IPS-20b (cell line): ENCODE measurements around the gene PWP1.
"Not testable (repeated sequence)": the region's sequence is repeated elsewhere in the genome, so short reads cannot be mapped to it uniquely, and the experiment has no call there.

Experiments used
- H3K27ac ChIP-seq: one replicate; pipeline ENCODE4 v1.5.1; 2013; ENCODE audit warnings: low read length
- H3K27me3 ChIP-seq: 2 replicates; pipeline ENCODE4 v1.6.1; 2013; ENCODE audit warnings: mild to moderate bottlenecking, low read length, inconsistent platforms; ENCODE audit not compliant: insufficient read depth
- H3K36me3 ChIP-seq: 2 replicates; pipeline ENCODE4 v1.6.1; 2013; ENCODE audit warnings: low read depth, mild to moderate bottlenecking, inconsistent platforms, low read length, moderate library complexity; ENCODE audit not compliant: insufficient read depth
- H3K4me1 ChIP-seq: 2 replicates; pipeline ENCODE4 v1.6.1; 2013; ENCODE audit warnings: mild to moderate bottlenecking, control low read depth, inconsistent platforms, low read length, moderate library complexity; ENCODE audit not compliant: insufficient read depth
- H3K4me3 ChIP-seq: 2 replicates; pipeline ENCODE4 v1.5.1; 2013; ENCODE audit warnings: mild to moderate bottlenecking, low read length, inconsistent platforms
- H3K9ac ChIP-seq: 2 replicates; pipeline ENCODE4 v1.6.1; 2013; ENCODE audit warnings: low read depth, mild to moderate bottlenecking, inconsistent platforms, low read length, moderate library complexity
- H3K9me3 ChIP-seq: 2 replicates; pipeline ENCODE4 v1.6.1; 2013; ENCODE audit warnings: mild to moderate bottlenecking, low read depth, low read length, inconsistent platforms; ENCODE audit not compliant: insufficient read depth

PWP1 gene

DNA sequence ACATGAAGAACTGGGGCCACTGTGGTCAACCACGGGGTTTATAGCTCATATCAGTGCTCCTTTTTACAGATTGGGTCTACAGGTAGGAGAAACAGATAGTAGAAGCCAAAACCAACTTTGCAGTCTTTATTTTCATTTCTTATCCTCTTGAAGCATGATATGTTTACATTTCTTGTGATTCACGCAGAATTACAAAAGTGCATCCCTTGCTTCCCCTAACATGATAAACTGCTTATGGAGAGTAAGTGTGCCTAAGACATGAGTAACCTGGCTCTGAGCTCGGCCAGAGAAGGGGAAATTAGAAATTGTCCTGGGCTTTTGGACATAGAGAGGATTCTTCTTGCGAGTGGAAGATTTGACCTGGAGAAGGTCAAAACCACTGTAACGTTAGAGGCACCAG, 18.4 kb downstream of the PWP1 start:
- Histone ChIP-seq H3K36me3 (peaks cover 78% of the 10 kb centered on the region), H3K27ac (no peak overlapping the region), H3K27me3 (no peaks in the 10 kb centered on the region), H3K9me3 (0 out of 2 replicates have a peak, but pooled peaks cover 9% of the 10 kb centered on the region), H3K4me1 (no peaks in the 10 kb centered on the region), H3K9ac (no peak overlapping the region), H3K4me3 (no peak overlapping the region)

DNA sequence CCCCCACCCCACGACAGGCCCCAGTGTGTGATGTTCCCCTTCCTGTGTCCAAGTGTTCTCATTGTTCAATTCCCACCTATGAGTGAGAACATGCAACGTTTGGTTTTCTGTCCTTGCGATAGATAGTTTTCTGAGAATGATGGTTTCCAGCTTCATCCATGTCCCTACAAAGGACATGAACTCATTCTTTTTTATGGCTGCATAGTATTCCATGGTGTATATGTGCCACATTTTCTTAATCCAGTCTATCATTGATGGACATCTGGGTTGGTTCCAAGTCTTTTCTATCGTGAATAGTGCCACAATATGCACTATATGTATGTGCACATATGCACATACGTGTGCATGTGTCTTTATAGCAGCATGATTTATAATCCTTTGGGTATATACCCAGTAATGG, 19.9 kb downstream of the PWP1 start:
- not testable (repeated sequence) for H3K4me3 ChIP-seq, H3K9me3 ChIP-seq, H3K9ac ChIP-seq, H3K27ac ChIP-seq, H3K4me1 ChIP-seq, H3K27me3 ChIP-seq
- H3K36me3 ChIP-seq: peaks cover 78% of the 10 kb centered on the region

DNA sequence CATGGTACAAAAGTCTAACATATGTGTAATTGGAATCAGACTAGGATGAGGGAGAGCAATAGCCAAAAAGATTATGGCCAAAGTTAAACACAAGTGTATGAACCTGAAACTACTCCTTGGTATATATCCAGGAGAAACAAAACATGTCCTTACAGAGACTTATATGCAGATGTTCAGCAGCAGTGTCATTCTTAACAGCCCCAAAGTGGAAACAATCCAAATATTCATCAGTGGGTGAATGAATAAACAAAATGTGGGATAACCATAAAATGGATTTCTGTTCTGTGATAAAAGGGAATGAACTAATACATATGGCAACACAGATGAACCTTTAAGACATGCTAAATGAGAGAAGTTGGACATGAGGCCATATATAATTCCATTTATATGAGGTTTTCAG, 30.2 kb downstream of the PWP1 start:
- Histone ChIP-seq H3K9ac (no peak overlapping the region), H3K9me3 (no peaks in the 10 kb centered on the region), H3K27ac (no peak overlapping the region), H3K27me3 (no peaks in the 10 kb centered on the region), H3K36me3 (peaks cover 47% of the 10 kb centered on the region), H3K4me1 (no peaks in the 10 kb centered on the region), H3K4me3 (no peak overlapping the region)

DNA sequence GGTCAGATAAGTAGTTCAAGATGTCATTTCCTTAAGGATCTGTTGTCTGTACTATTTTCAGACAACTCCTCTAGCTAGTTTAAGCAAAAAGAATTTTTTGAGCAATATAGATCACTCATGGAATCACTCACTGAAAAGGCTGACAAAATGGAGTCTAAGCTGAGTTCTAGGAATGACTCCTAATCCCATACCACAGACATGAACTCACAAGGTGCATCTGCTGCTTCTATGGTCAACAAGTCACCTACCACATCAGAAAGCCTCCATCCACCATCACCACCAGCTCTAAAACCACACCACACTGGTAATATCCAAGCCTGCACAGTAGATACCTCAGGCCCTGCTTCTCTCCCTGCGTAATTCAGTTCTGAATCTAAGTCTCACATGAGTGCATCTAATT, 33.0 kb downstream of the PWP1 start:
- no peaks in the 10 kb centered on the region for H3K9me3 ChIP-seq
- H3K36me3 ChIP-seq: peaks cover 18% of the 10 kb centered on the region
- H3K9ac ChIP-seq: no peak overlapping the region
- H3K4me3 ChIP-seq: no peak overlapping the region
- no peaks in the 10 kb centered on the region for H3K4me1 ChIP-seq
- no peaks in the 10 kb centered on the region for H3K27me3 ChIP-seq
- no peak overlapping the region for H3K27ac ChIP-seq

DNA sequence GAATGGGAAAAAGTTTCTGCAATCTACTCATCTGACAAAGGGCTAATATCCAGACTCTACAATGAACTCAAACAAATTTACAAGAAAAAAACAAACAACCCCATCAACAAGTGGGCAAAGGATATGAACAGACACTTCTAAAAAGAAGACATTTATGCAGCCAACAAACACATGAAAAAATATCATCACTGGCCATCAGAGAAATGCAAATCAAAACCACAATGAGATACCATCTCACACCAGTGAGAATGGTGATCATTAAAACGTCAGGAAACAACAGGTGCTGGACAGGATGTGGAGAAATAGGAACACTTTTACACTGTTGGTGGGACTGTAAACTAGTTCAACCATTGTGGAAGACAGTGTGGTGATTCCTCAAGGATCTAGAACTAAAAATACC, 41.7 kb downstream of the PWP1 start:
- not testable (repeated sequence) for H3K4me1 ChIP-seq, H3K27me3 ChIP-seq

DNA sequence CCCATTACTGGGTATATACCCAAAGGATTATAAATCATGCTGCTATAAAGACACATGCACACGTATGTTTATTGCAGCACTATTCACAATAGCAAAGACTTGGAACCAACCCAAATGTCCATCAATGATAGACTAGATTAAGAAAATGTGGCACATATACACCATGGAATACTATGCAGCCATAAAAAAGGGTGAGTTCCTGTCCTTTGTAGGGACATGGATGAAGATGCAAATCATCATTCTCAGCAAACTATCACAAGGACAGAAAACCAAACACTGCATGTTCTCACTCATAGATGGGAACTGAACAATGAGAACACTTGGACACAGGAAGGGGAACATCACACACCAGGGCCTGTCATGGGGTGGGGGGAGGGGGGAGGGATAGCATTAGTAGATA, 42.1 kb downstream of the PWP1 start:
- H3K9ac ChIP-seq, H3K9me3 ChIP-seq, H3K27me3 ChIP-seq, H3K36me3 ChIP-seq, H3K4me3 ChIP-seq, H3K27ac ChIP-seq, H3K4me1 ChIP-seq: not testable (repeated sequence)

More for the DNA sequence above, 41.7 kb downstream of the PWP1 start:
- H3K27ac ChIP-seq, H3K36me3 ChIP-seq, H3K9me3 ChIP-seq, H3K9ac ChIP-seq, H3K4me3 ChIP-seq: not testable (repeated sequence)

DNA sequence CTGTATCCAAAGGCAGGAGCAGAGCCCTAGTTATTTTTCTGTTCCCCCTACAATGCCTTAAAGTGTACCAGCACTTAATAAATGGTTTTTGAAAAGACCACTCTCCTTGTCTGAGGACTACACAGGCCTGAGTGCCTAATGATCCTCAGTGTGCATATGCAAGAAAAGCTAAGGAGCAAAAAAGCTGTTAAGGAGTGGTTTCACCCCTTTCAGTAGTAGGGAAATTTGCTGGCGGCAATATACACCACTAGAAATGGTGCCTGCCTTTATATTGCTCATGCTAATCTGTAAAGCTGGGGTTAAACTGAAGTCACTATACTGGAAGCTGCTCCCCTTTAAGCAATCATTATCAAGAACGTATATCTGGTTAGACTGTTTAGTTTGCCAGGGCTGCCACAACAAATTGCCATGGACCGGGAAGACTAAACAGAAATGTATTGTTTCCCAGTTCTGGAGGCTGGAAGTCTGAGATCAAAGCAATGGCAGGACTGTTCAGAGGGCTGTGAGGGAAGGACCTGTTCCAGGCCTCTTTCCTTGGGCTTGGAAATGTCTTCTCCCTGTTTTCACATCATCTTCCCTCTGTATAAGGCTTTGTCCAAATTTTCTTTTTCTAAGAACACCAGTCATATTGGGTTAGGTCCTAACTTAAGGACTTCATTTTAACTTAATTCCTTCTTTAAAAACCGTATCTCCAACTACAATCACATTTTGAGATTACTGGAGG, 45.2 kb downstream of the PWP1 start:
- no peak overlapping the region; the same call in 1 of the 2 replicates for H3K9ac ChIP-seq
- no peaks in the 10 kb centered on the region for H3K4me1 ChIP-seq
- no peaks in the 10 kb centered on the region for H3K9me3 ChIP-seq
- H3K27me3 ChIP-seq: no peaks in the 10 kb centered on the region
- peaks cover 29% of the 10 kb centered on the region for H3K36me3 ChIP-seq
- no peak overlapping the region for H3K27ac ChIP-seq
- no peak overlapping the region for H3K4me3 ChIP-seq

DNA sequence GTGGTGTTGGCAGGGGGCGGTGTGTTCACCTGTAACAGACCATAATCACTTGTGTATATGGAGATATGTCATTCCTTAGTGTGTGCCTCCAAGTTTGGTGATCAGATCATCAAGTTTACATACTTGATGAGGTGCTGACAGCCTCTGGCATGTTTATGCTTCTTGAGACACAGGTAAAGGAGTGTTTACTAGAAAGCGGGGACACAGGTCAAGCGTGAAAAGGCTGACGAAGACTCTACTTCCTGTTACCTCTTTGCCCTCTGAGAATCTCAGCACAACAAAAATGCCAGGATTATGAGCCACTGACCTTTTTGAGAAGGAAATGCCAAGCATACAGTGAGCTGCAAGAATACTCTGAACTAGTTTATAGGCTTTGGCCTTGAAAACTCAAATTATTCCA, 45.8 kb downstream of the PWP1 start:
- H3K27ac ChIP-seq: no peak overlapping the region
- no peaks in the 10 kb centered on the region for H3K9me3 ChIP-seq
- H3K27me3 ChIP-seq: no peaks in the 10 kb centered on the region
- H3K36me3 ChIP-seq: peaks cover 35% of the 10 kb centered on the region
- no peaks in the 10 kb centered on the region for H3K4me1 ChIP-seq
- H3K9ac ChIP-seq: no peak overlapping the region
- no peak overlapping the region for H3K4me3 ChIP-seq

DNA sequence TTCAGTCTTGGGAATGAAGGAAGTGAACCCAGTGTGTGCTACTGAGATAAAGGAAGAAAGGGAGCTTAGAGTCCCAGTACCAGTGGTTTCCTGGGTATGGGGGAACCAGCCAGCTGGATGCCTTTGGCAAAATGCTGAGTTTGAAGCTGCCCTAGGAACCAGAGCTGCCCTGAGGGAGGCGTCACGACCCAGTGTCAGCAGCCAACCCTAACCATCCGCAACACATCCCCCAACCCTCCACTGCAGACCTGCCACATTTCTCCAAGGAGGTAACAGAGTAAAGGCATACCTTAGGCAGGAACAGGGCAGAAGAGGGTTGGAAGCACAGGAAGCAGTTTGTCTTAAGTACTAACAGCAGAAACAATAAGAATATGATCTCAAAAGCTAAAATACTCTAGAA, 46.8 kb downstream of the PWP1 start:
- Histone ChIP-seq H3K27ac (no peak overlapping the region), H3K4me3 (no peak overlapping the region), H3K27me3 (no peaks in the 10 kb centered on the region), H3K9ac (no peak overlapping the region), H3K4me1 (no peaks in the 10 kb centered on the region), H3K9me3 (no peaks in the 10 kb centered on the region), H3K36me3 (peaks cover 45% of the 10 kb centered on the region)

DNA sequence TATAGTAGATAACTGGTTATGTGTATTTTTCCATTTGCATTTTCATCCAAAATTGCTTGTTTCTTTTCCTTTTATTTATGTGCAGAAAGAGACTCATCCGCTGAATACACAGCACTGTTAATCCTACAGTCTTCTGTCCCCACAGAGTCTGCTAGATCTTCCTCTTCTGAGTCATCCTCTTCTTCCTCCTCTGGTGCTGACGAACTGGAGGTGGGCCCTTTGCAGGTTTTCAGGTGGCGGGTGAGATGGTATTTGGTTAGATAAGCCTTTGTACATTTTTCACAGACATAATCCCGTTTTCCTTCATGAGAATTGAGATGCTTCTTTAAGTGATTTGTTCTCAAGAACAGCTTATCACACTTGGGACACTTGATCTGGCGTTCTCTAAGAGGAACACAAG, 48.5 kb downstream of the PWP1 start:
- no peaks in the 10 kb centered on the region for H3K9me3 ChIP-seq
- no peak overlapping the region for H3K4me3 ChIP-seq
- no peak overlapping the region for H3K9ac ChIP-seq
- H3K4me1 ChIP-seq: no peaks in the 10 kb centered on the region
- H3K27me3 ChIP-seq: no peaks in the 10 kb centered on the region
- peaks cover 62% of the 10 kb centered on the region for H3K36me3 ChIP-seq
- no peak overlapping the region for H3K27ac ChIP-seq

DNA sequence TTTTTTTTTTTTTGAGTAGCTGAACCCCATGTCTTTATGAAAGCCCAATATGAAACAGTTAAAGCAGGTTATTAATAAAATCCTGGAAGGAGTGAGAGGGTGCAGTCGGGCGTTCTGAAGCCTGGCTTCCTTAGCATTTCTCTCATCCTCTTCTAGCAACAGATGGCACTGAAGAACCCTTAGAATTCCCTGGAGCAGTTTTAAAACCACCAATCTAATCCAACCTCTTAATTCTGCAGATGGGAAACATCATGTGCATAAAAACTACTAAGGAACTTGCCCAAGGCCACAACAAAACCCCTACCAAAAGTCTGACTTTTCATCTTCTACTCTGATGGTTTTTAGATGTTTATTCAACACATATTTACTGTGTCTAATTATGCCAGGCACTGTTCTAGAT, 50.2 kb downstream of the PWP1 start:
- peaks cover 79% of the 10 kb centered on the region for H3K36me3 ChIP-seq
- H3K27ac ChIP-seq: no peak overlapping the region
- no peaks in the 10 kb centered on the region for H3K4me1 ChIP-seq
- H3K27me3 ChIP-seq: no peaks in the 10 kb centered on the region
- H3K9me3 ChIP-seq: no peaks in the 10 kb centered on the region
- H3K9ac ChIP-seq: no peak overlapping the region
- H3K4me3 ChIP-seq: no peak overlapping the region

DNA sequence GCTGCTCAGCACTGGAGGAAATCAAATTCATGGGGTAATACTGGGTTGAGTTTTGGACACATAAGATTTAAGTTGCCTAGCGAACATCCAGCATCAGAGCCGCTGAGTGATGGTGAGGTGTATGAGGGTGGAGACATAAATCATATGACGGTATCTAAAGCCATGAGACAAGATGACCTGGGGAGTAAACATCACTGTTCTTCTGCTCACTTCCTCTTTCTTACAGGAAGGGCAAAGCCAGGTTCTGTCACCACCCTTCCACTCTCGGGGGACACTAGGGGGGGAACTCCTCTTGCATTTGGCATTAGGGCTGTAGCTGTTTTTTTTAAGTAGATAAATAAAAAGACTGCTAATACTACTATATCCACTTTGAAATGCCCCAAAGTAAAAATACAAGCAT, 51.3 kb downstream of the PWP1 start:
- Histone ChIP-seq H3K9ac (no peak overlapping the region), H3K27ac (no peak overlapping the region), H3K36me3 (peaks cover 90% of the 10 kb centered on the region), H3K4me3 (no peak overlapping the region), H3K4me1 (no peaks in the 10 kb centered on the region), H3K27me3 (no peaks in the 10 kb centered on the region), H3K9me3 (no peaks in the 10 kb centered on the region)
